HG02678 (cell line): Measurements from ENCODE around the gene RASGEF1C.
"Not testable (repeated sequence)": the region's sequence is repeated elsewhere in the genome, so short reads cannot be mapped to it uniquely, and the experiment has no call there.

Experiments
- ATAC-seq: cut with Tn5 transposase; IDR thresholded peaks from one replicate; pipeline ENCODE4 v1.9.1; 2021; ENCODE audit warnings: mild to moderate bottlenecking, moderate library complexity; ENCODE audit not compliant: unreplicated experiment

RASGEF1C gene

DNA sequence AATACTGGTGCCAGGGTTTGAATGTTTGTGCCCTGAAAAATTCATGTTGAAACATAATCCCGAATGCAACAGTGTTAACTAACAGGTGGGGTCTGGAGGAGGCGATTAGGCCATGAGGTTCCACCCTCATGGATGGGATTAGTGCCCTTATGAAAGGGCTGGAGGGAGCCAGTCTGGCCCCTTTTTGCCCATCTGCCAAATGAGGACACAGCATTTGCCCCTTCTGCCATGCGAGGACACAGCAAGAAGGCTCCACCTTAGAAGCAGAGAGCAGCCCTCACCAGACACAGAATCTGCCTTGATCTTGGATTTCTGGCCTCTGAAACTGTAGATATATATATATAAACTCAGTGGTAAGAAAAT, 104.9 kb downstream of the RASGEF1C start:
- ATAC-seq = no peak

DNA sequence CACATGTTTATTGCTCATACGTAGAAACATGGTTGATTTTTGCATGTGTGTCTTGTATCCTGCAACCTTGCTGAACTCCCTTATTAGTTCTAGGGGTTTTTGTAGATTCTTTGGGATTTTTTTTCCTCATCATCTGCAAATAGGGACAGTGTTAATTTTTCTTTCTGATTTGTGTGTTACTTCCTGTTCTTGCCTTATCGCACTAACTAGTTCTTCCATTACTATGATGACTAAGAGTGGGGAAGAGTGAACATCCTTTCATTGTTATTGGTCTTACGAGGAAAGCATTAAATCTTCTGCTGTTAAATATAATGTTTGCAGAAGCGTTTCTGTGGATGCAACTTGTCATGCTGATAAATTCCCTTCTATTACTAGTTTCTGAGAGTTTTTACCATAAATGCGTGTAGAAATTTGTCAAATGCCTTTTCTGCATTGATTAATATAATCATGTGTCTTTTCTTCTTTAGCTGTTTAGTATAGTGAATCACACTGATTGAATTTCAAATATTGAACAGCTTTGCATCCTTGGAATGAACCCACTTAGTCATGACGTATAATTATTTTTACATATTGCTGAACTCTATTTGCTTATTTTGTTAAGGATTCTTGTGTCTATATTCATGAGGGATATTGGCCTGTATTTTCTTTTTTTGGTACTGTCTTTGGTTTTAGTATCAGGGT, 105.4 kb downstream of the RASGEF1C start:
- ATAC-seq = no peak

DNA sequence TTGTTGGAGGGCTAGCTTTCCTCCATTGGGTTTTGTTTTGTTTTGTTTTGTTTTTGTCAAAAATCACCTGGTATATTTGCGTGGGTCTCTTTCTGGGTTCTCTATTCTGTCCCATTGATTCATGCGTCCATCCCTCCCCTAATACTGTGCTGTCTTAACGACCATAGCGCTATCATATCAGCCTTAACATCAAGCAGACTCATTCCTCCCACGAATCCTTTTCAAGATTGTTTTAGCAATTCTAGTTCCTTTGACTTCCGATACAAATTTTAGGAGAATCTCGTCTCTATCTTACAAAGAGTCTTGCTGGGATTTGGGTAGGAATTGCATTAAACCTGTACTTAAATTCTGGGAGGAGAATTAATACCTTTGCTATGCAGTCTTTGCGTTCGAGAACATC, 106.4 kb downstream of the RASGEF1C start:
- no peak for ATAC-seq

DNA sequence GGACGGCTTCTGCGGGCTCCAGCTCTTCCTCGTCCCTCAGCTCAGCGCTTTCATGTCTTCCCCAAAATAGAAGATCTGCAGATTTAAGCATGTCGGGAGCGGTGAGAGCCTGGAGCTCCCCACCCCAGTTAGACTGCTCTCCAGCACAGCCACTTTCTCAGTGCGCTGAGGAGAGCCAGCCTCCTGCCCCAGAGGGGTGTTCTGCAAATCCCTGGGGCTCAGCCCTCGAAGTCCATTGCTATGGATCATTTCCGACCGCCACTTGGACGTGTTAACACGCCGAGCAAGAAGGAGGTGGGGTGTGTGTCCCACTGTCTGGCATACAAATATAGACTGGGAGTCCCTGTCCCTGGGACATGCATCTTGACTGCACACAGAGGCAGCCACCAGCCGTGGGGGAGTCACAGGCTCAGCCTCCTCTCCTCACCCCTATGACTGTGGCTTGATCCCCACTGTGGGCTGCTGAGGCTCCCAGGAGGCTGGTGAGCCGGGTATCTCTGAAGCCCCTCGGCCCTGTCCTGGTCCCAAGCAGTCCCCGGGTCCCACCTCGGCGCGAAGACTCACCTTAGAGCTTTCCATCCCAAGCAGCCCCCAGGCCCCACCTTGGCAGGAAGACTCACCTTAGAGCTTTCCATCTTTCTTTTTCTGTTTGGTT, 107.4 kb downstream of the RASGEF1C start:
- ATAC-seq = no peak

DNA sequence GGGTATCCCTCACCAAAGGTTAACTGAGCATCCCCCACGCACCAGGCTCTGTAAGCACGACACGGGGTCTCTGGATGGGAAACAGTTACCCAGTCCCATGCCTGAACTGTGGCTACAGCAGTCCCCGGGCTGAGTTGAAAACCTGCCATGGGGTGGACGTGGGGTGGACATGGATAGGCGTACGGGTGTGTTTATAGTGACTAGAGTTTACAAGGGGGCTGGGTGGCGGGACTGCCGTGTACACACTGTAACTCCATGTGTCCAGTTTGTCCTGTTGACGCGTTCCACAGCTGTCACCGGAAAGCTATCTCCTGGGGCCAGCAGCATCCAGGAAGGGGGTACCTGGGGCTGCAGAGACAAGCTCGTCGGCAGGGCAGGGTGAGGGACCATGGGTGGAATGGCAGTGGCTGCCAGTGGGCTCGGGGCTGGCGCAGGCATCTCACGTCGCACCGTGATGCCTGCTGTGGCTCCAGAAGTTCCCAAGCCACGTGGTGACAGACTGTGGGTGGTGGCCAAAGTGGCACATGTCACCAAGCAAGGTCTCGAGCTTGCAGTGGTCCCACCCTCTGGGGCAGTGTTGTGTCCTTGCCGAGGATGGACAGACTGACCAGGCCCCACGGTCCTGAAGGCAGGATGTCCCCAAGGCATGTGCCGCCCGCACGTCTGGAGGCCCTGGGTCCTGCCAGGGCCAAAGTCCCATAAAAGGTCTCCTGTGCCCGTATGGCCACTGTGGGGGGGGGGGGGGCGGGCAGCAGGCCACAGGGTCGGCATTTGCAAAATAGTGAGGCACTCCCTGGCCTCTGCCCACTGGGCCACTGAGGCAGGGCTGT, 108.2 kb downstream of the RASGEF1C start:
- ATAC-seq = no peak

DNA sequence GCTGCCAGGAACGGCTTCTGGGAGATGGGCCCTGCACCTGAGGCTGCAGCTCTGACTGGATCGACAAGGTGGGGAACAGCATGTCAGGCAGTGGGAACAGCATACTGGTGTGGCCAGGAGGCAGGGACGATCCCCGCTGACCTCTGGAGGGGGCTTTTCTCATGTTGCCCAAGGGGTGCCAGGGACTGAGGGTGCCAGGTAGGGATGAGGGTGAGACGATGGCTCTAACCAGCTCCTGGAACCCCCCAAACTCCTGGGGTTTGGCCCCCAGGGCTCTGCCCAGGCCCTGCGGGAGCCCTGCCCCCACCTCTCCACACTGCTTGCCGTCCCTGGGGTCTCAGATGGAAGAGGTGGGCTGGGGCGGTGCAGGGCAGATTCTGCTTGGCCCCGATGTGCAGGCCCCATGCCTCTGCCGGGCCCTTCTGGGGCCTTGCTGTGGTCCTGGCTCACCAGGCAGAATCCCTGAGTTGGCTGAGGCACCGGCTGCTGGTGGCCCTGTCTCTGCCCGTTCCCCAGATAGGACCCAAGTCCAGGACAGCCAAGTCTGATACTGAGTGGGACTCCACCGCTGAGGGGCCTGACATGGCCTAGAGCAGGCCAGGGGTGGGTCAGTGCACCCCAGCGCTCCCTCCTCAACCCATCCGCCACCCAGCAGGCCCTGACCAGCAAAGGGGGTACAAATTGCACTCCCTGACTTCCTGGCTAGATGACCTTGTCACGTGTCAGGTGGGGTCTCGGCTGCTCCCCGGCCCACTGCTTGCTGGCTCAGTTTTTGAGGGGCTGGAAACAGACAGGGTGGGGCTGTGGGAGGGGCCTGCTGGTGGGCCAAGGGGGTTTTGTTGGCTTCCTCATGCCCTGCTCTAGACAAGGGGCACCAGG, 109.0 kb downstream of the RASGEF1C start:
- ATAC-seq = no peak

DNA sequence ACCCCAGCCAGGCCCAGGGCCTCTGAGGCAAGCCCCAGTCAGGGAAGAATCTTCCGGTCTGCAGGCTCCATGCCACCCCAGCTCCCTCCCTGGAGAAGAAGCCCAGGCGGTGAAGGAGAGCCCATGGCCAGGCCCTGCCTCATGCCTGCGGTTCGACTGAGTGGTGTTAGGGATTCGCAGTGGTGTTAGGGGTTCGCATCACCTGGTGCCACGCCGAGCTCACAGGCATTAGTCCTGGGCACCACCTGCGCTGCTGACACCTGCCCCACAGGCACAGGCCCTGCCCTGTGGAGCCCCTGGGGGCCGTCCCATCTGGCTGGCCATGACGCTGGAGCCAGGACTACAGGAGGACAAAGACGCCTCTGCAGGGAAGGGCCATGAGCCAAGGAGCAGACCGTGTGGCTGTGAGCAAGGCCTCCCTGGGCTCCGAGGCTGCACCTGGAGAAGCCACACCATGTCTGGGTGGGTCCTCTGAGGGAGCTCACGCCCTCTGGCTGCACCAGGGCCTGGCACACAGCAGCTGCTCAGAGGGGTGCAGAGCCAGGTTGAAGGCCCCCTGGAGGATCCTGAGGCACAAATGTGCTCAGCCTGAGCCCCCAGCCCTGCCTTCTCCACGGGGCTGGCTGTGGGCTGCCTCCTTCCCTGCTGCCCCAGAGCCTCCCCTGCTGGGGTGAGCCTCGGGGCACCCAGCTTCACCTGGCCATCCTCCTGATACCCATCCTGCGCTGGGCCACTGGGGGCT, 109.8 kb downstream of the RASGEF1C start:
- no peak for ATAC-seq

DNA sequence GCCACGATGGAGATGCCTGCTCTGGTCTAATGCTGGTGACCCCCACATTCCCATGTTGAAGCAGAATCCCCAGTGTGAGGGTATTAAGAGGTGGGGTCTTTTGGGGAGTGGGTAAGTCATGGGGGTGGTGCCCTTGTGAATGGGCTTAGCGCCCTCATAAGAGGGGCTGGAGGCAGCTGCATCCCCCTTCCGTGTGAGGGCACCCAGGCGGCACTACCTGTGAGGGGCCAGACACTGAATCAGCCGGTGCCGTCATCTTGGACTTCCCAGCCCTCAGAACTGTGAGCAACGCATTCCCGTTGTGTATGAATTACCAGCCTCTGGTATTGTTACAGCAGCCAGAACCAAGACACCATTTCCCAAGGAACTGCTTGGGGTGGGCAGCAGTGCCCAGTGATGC, 110.5 kb downstream of the RASGEF1C start:
- no peak for ATAC-seq

DNA sequence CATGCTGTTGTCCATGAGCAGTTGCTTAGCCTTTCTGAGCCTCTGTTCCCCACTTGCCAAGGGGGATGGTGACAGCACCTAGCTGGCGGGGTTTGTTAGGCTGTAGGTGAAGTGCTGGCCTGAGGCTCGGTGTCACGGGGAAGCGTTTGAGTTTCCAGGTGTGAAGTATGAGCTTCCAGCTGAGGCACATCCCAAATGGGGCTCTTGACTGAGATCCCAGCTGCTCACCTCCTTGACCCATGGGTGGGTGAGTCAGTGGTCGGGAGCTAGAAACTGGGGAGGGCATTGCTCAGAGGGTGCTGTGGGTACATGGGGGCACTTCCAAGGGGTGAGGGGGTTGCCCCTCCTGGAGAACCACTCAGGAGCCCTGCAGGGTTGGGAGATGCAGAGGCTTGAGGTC, 111.1 kb downstream of the RASGEF1C start:
- ATAC-seq = no peak

DNA sequence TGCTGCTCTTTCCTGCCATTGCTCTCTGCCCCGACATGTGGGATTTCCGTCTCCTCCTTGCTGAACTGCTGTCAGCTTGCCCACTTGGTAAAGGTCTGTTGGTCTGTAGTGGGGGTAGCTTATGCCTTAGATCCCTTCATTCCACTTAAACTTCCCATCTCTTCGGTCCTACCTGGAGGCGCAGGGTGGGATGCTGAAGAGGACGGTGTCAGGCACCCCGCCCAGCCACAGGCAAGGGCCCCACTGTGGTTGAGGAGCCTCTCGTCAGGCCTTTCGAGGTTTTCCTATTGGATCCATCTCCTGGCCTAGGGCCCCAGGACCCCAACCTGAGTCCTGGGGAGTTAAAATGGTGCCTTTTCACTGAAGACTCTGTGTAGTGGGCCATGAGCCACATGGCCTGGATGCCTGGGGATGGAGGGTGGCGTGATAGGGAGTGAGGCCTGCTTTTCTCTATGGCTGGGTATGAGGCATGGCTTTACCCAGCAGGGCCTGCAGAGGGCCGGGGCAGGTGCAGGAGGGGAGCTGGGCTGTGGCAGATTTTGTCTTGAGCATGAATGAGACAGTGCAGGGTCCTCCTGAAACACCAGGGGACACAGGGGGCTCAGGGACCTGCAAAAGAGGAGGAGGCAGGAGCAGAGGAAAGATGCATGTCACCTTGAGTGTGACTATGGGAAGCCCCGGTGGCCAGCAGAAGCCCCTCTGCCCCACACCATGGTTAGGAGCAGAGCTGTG, 111.7 kb downstream of the RASGEF1C start:
- no peak for ATAC-seq

DNA sequence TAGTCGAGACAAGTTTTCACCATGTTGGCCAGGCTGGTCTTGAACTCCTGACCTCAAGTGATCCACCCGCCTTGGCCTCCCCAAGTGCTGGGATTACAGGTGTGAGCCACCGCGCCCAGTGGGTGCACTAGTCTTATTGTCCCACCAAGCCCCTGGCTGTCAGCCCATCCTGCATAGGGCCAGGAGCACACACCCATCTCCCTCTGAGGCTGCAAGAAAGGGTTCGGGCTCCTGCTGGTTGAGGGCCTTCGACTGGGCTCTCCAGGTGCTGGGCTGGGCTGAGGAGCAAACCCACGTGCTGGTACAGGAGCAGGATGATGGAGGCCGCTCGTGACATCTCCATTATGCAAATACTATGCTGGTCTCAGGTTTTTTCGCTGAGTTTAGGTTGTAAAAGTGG, 112.4 kb downstream of the RASGEF1C start:
- no peak for ATAC-seq

DNA sequence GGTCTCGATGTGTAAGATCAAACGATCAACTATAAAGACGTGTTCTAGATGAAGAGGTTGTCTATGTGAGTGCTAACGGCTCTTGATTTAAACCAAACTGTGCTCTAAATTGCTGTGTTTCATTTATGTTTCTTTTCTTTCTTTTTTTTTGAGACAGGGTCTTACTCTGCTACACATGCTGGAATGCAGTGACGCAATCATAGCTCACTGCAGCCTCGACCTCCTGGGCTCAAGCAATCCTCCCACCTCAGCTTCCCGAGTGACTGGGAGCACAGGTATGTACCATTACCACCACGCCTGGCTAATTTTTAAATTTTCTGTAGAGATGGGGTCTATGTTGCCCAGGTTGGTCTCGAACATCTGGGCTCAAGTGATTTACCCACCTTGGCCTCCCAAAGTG, 113.5 kb downstream of the RASGEF1C start:
- ATAC-seq = no peak

DNA sequence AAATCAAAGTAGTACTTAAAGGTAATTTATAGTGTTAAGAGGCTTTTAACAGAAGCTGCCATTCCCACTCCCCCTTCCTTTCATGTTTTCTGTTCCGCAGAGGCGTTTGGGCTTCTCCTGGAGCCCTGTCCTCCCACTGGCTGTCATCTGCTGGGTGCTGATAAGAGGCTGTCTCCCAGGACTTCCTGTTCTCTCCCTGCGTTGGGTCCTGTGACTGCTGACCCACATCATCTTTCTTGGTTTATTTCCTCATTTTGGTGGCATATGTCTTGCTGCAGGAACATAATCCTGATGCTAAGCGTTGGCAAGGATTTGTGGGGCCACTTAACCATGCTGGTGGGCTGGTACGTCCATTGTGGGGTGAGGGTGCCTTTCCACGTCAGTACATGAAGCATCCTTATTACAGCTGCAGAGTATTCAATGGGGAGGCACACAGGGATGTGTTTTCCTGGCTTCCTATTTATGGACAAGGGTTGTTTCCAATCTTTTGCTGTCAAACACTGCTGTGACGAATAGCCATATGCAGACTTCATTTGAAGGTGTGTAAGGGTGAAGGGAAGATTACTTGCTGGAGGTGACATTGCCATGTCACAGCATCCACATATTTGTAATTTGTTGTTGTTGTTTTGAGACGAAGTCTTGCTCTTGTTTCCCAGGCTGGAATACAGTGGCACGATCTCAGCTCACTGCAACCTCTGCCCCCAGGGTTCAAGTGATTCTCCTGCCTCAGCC, 115.2 kb downstream of the RASGEF1C start:
- ATAC-seq = no peak

DNA sequence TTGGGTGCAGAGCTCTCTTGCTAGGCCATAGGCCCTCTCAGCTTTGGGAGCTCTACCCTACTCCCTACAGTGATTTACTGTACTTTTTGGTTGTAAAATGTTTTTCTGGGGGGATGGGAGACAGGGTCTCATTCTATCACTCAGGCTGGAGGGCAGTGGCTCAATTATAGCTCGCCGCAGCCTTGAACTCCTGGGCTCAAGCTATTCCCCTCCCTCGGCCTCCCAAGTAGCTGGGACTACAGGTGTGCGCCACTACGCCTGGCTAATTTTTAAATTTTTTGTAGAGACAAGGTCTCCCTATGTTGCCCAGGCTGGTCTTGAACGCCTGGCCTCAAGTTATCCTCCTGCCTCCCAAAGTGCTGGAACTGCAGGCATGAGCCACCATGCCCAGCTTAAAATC, 115.8 kb downstream of the RASGEF1C start:
- no peak for ATAC-seq

DNA sequence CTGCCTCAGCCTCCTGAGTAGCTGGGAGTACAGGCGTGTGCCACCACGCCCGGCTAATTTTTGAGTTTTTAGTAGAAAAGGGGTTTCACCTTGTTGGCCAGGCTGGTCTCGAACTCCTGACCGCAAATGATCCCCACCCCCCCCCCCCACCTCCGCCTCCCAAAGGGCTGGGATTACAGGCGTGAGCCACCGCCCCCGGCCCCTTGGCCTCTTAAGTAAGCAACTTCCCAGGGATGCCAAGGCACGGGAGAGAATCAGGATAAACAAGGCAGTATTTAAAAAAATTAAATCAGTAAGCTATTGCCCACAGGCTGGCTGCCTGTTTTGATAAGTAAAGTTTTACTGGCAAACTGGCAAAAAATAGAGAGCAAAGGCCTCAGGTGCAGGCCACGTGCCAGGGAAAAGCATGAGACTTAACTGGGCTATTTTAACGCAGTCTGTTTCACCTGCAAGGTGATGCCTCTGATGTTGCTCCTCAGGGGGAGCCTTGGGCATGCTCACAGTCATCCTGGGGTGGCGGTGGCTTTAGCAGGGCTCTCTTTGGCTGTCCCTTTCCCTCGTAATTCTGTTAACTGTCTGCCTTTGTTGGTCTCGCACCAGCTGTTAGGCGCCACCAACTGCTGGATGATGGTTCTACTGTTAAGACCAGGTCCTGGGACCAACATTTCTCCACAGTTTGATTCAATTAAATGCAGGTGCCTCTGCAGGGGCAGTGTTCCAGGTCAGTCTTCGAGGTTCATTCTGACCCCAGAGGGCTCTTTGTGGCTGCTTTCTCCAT, 118.1 kb downstream of the RASGEF1C start:
- no peak for ATAC-seq

DNA sequence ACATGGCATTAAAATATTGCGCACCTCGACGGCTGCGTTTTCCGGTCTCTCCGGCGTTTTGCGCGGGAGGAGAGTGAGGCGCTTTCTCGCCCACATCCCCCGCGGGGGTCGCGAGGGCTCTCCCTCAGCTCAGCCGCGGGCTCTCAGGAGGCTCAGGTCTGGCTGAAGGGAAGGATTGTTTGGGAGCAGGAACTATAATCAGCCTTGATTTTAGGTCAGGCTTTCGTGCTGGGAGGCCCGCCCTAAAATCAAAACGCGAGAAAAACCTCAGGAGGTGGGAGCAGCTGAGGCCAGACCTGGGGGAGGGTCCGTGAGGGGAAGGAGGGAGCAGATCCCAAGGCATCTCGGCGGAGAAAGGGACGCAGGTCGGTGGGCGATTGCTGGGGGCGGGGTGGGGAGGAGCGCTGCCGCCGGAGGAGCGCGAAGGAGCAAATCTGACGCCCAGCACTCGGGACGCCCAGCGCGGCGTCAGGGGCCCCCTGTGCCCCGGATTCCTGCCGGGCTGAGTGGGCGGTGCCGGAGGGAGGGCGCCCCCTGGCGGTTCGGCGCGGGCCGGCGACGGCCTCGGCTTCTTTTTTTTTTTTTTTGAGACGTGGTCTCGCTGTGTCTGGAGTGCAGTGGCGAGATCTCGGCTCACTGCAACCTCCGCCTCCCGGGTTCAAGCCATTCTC, 118.8 kb downstream of the RASGEF1C start:
- no peak for ATAC-seq

DNA sequence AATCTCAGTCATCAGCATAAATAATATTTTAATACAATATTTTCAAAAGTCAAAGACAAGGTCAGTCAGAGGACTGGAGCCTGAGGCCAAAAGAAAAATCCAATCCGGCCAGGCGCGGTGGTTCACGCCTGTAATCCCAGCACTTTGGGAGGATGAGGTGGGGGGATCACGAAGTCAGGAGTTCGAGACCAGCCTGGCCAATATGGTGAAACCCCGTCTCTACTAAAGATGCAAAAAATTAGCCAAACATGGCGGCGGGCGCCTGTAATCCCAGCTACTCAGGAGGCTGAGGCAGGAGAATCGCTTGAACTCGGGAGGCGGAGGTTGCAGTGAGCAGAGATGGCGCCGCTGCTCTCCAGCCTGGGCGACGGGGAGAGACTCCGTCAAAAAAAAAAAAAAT, 119.4 kb downstream of the RASGEF1C start:
- ATAC-seq = not testable (repeated sequence)

DNA sequence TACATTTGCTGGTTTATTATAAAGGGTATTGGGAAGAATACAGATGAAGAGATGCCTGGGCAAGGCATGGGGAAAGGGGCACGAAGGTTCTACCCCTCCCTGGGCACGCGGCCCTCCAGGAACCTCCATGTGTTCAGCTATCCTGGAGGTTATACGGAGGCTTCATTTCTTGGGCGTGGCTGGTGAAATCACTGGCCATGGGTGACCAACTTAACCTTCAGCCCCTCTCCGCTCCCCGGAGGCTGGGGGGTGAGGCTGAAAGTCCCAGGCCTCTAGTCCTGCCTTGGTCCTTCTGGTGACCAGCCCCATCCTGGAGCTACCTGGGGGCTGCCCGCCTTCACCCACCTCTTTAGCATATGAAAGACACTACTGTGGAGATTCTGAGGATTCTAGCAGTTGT, 120.5 kb downstream of the RASGEF1C start:
- no peak for ATAC-seq
